Measurements from ENCODE around the gene NFIX. TPM values are rescaled to one million over a fixed set of nuclear protein-coding genes. Genes with fewer than 3 reads are reported as not detected.

The NFIX gene
- total and polyA plus RNA-seq, 2 of the 13 experiments (the other 11 are each of a cell fraction or from before 2014, with no cell fraction given): 3.4 to 5.4 TPM

- TF ChIP-seq SMARCE1 (IDR thresholded peaks at IDR 0.05; ENCODE audit: borderline replicate concordance) (no peak), NFIB (CRISPR knock-in tag; IDR thresholded peaks at IDR 0.05; ENCODE audit: borderline replicate concordance) (no peak)
Measured at GRCh38 chr19:12983091-12983490, 12.2 kb upstream of the NFIX start (continued).

DNA sequence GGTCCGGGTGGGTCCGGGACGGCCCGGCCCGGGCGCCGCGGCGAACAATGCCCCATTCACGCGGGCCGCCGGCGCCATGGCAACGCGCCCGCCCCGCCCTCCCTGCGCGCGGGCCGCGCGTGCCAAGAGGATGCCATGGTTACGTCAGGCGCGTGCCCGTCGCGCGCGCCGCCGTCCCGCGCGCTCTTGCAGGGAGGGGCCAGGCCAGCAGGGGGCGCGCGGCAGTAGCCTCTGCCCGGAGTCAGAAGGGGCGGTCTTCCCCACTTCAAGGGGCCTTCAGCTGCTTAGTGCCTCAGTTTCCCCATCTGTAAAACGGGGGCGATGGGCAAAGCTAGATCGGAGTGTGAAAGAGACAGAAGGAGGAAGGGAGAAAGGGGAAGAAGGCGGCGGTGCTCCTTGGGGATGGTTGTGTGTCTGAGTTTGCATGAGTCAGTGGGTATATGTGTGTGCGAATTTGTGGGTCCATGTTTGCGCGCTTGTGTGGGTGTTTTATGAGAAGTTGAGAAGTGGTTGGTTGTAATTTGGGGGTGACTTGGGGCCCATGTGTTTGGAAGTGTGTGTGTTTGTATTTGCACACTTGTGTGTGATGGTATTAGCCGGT is 11.6 kb upstream of the NFIX start:
- Histone ChIP-seq H3K79me2 (ENCODE audit: insufficient read depth, low read length) (no peaks in the 10 kb centered on the region), H3K4me2 (ENCODE audit: low read depth, low read length) (peak overlapping the region; percentile 67), H3K4me3 (replicated peaks in 1 of 3; ENCODE audit: insufficient read depth in 1 of 3, low read depth in 2 of 3, low read length in 3 of 3) (peak overlapping the region in 2 of 3 experiments; percentile 38 to 47; a peak in 1 of 6 replicates), H3K9ac (ENCODE audit: insufficient read depth, low read depth, low read length) (no peak overlapping the region), H2AFZ (ENCODE audit: low read length) (no peak overlapping the region), H4K20me1 (ENCODE audit: insufficient read depth, low read length) (no peaks in the 10 kb centered on the region), H3K36me3 (replicated peaks in 1 of 2; ENCODE audit: control insufficient read depth in 1 of 2, insufficient read depth in 2 of 2, low read length in 2 of 2) (no peaks in the 10 kb centered on the region), H3K27ac (ENCODE audit: extremely low read length, insufficient read depth, low read length) (no peak overlapping the region), H3K27me3 (ENCODE audit: control insufficient read depth in 1 of 2, insufficient read depth in 2 of 2, low read length in 2 of 2) (peaks cover 0 to 5% of the 10 kb centered on the region in 2 experiments; a peak in 1 of 5 replicates), H3K9me3 (ENCODE audit: low read length) (no peaks in the 10 kb centered on the region), H3K4me1 (ENCODE audit: insufficient read depth, low read length) (peaks cover 60% of the 10 kb centered on the region)
- in situ Hi-C loops (cut with HindIII; ENCODE audit: extremely low pct_ligation_motif_present, low pct_unique_long_range_greater_than_20kb): no loop called here
- POLR2A ChIA-PET: interaction anchor here (2.2 to 3.6 kb wide), 2 partner anchors 48 to 77 kb away, joined by 7 to 36 read pairs; no protein-coding TSS in a partner anchor
- BruUV-seq (replicated peaks): no TSS peak
- FAIRE-seq (no peak), ATAC-seq (peak; percentile 8; the same call in 1 of the 3 replicates), DNase-seq (ENCODE audit: low spot score) (peak; percentile 53)
- CTCF ChIA-PET (ENCODE audit: low intra/inter-chr PET ratio, low total read pairs): interaction anchor here (2.4 to 3.8 kb wide), 2 partner anchors 78 to 110 kb away, joined by 11 to 29 read pairs; no protein-coding TSS in a partner anchor
- intact Hi-C loops (cut with micrococcal nuclease; ENCODE audit: unreplicated experiment): loop anchor here (2.0 kb wide), 1 partner anchor 49 kb away; no protein-coding TSS in a partner anchor
- 7% methylated on average over 51 of the region's 51 CpGs for WGBS (ENCODE audit: low lambda C conversion rate)
- TF ChIP-seq ERF (CRISPR knock-in tag; IDR thresholded peaks at IDR 0.05) (peak; percentile 74), ZNF839 (CRISPR knock-in tag; IDR thresholded peaks at IDR 0.05; ENCODE audit: borderline replicate concordance) (no peak), ZNF761 (CRISPR knock-in tag; conservative IDR thresholded peaks at IDR 0.05) (no peak), CENPX (CRISPR knock-in tag; IDR thresholded peaks at IDR 0.05) (no peak), ZNF564 (CRISPR knock-in tag; IDR thresholded peaks at IDR 0.05) (no peak), CHD2 (IDR thresholded peaks at IDR 0.05; ENCODE audit: low read depth, low read length) (no peak), ZNF737 (CRISPR knock-in tag; IDR thresholded peaks at IDR 0.05; ENCODE audit: borderline replicate concordance) (no peak), NPAS2 (CRISPR knock-in tag; IDR thresholded peaks at IDR 0.05; ENCODE audit: borderline replicate concordance) (no peak), MED1 (CRISPR knock-in tag; IDR thresholded peaks at IDR 0.05) (0 out of 2 replicates have a peak, but pooled peaks have one; percentile 35), EEA1 (CRISPR knock-in tag; IDR thresholded peaks at IDR 0.05; ENCODE audit: borderline replicate concordance) (0 out of 2 replicates have a peak, but pooled peaks have one; percentile 44), SMC3 (IDR thresholded peaks at IDR 0.05; ENCODE audit: low read length) (peak; percentile 50), GABPA (IDR thresholded peaks at IDR 0.05; ENCODE audit: low read depth, low read length) (no peak), GABPA (CRISPR knock-in tag; IDR thresholded peaks at IDR 0.05; ENCODE audit: low read depth) (no peak), ZNF788 (CRISPR knock-in tag; IDR thresholded peaks at IDR 0.05; ENCODE audit: borderline replicate concordance) (peak; percentile 79; the same call in 1 of the 2 replicates), XRCC5 (optimal IDR thresholded peaks at IDR 0.05; ENCODE audit: low read length) (peak; percentile 86)
- TF ChIP-seq, protein P1, sequence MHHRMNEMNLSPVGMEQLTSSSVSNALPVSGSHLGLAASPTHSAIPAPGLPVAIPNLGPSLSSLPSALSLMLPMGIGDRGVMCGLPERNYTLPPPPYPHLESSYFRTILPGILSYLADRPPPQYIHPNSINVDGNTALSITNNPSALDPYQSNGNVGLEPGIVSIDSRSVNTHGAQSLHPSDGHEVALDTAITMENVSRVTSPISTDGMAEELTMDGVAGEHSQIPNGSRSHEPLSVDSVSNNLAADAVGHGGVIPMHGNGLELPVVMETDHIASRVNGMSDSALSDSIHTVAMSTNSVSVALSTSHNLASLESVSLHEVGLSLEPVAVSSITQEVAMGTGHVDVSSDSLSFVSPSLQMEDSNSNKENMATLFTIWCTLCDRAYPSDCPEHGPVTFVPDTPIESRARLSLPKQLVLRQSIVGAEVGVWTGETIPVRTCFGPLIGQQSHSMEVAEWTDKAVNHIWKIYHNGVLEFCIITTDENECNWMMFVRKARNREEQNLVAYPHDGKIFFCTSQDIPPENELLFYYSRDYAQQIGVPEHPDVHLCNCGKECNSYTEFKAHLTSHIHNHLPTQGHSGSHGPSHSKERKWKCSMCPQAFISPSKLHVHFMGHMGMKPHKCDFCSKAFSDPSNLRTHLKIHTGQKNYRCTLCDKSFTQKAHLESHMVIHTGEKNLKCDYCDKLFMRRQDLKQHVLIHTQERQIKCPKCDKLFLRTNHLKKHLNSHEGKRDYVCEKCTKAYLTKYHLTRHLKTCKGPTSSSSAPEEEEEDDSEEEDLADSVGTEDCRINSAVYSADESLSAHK (CRISPR knock-in tag; IDR thresholded peaks at IDR 0.05; ENCODE audit: borderline replicate concordance): no peak
- TF ChIP-seq, protein P2, sequence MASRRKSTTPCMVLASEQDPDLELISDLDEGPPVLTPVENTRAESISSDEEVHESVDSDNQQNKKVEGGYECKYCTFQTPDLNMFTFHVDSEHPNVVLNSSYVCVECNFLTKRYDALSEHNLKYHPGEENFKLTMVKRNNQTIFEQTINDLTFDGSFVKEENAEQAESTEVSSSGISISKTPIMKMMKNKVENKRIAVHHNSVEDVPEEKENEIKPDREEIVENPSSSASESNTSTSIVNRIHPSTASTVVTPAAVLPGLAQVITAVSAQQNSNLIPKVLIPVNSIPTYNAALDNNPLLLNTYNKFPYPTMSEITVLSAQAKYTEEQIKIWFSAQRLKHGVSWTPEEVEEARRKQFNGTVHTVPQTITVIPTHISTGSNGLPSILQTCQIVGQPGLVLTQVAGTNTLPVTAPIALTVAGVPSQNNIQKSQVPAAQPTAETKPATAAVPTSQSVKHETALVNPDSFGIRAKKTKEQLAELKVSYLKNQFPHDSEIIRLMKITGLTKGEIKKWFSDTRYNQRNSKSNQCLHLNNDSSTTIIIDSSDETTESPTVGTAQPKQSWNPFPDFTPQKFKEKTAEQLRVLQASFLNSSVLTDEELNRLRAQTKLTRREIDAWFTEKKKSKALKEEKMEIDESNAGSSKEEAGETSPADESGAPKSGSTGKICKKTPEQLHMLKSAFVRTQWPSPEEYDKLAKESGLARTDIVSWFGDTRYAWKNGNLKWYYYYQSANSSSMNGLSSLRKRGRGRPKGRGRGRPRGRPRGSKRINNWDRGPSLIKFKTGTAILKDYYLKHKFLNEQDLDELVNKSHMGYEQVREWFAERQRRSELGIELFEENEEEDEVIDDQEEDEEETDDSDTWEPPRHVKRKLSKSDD (CRISPR knock-in tag; IDR thresholded peaks at IDR 0.05; ENCODE audit: low read depth): no peak
